ENCODE measurements around the gene AADACL4. TPM values are rescaled to one million over a fixed set of nuclear protein-coding genes. Genes with fewer than 3 reads are reported as not detected.

Gene AADACL4
- total RNA-seq, 1 donor from 2014 or later = not detected

GRCh38 chr1:12595757-12596006 lies 48.2 kb upstream of the AADACL4 start:
- TF ChIP-seq, protein P1, sequence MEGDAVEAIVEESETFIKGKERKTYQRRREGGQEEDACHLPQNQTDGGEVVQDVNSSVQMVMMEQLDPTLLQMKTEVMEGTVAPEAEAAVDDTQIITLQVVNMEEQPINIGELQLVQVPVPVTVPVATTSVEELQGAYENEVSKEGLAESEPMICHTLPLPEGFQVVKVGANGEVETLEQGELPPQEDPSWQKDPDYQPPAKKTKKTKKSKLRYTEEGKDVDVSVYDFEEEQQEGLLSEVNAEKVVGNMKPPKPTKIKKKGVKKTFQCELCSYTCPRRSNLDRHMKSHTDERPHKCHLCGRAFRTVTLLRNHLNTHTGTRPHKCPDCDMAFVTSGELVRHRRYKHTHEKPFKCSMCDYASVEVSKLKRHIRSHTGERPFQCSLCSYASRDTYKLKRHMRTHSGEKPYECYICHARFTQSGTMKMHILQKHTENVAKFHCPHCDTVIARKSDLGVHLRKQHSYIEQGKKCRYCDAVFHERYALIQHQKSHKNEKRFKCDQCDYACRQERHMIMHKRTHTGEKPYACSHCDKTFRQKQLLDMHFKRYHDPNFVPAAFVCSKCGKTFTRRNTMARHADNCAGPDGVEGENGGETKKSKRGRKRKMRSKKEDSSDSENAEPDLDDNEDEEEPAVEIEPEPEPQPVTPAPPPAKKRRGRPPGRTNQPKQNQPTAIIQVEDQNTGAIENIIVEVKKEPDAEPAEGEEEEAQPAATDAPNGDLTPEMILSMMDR (IDR thresholded peaks at IDR 0.05; ENCODE audit: insufficient read depth, low read depth, low read length) = no peak
- no peak for TF ChIP-seq EZH2 (IDR thresholded peaks at IDR 0.05; ENCODE audit: insufficient read depth, low read length)
- no peaks in the 10 kb centered on the region for H4K20me1 ChIP-seq (ENCODE audit: insufficient read depth, low read length)
- peak overlapping the region; percentile 83 for H3K4me2 ChIP-seq (ENCODE audit: low read length)
- peak overlapping the region; percentile 38 for H3K4me3 ChIP-seq (ENCODE audit: insufficient read depth, low read depth, low read length)
- Mint-ChIP-seq H3K4me1 (ENCODE audit: low read depth, unreplicated experiment) (no peaks in the 10 kb centered on the region), H3K27ac (ENCODE audit: unreplicated experiment) (no peak overlapping the region), H3K4me3 (ENCODE audit: unreplicated experiment) (no peak overlapping the region), H3K9me3 (ENCODE audit: unreplicated experiment) (peaks cover 7% of the 10 kb centered on the region), H3K27me3 (ENCODE audit: low read depth, unreplicated experiment) (peaks cover 67% of the 10 kb centered on the region), H3K36me3 (ENCODE audit: low read depth, unreplicated experiment) (peaks cover 2% of the 10 kb centered on the region)
- peaks cover 37% of the 10 kb centered on the region for H3K4me1 ChIP-seq (ENCODE audit: insufficient read depth, low read length)
- DNase-seq (ENCODE audit: low read depth) = no peak
- H3K27me3 ChIP-seq (ENCODE audit: insufficient read depth, low read length) = no peaks in the 10 kb centered on the region
- peak overlapping the region; percentile 65 for H3K27ac ChIP-seq (ENCODE audit: low read depth, low read length)
- H3K79me2 ChIP-seq (ENCODE audit: insufficient read depth, low read length) = peaks cover 56% of the 10 kb centered on the region
- no peaks in the 10 kb centered on the region for H3K9me3 ChIP-seq (ENCODE audit: insufficient read depth, low read depth, low read length)
- H3K9ac ChIP-seq (ENCODE audit: low read length) = peak overlapping the region; percentile 82
- H2AFZ ChIP-seq (ENCODE audit: low read depth, low read length) = no peak overlapping the region
- peaks cover 2% of the 10 kb centered on the region for H3K36me3 ChIP-seq (ENCODE audit: insufficient read depth, low read length)
- FAIRE-seq = no peak

- FAIRE-seq = no peak
- Mint-ChIP-seq H3K4me1 (ENCODE audit: low read depth, unreplicated experiment) (no peaks in the 10 kb centered on the region), H3K9me3 (ENCODE audit: unreplicated experiment) (peaks cover 7% of the 10 kb centered on the region)
Measured at GRCh38 chr1:12596007-12596821, 47.7 kb upstream of the AADACL4 start.

More at GRCh38 chr1:12596007-12596821, 47.7 kb upstream of the AADACL4 start:
- TF ChIP-seq EZH2 (IDR thresholded peaks at IDR 0.05; ENCODE audit: insufficient read depth, low read length) = no peak
- TF ChIP-seq, protein P1 (IDR thresholded peaks at IDR 0.05; ENCODE audit: insufficient read depth, low read depth, low read length) = no peak
- no peak overlapping the region for H3K4me3 Mint-ChIP-seq (ENCODE audit: unreplicated experiment)
- Histone ChIP-seq H4K20me1 (ENCODE audit: insufficient read depth, low read length) (peaks cover 3% of the 10 kb centered on the region), H3K36me3 (ENCODE audit: insufficient read depth, low read length) (peaks cover 2% of the 10 kb centered on the region), H3K4me3 (ENCODE audit: insufficient read depth, low read depth, low read length) (peak overlapping the region; percentile 38), H2AFZ (ENCODE audit: low read depth, low read length) (no peak overlapping the region), H3K27me3 (ENCODE audit: insufficient read depth, low read length) (no peaks in the 10 kb centered on the region), H3K4me1 (ENCODE audit: insufficient read depth, low read length) (peaks cover 41% of the 10 kb centered on the region), H3K9ac (ENCODE audit: low read length) (peak overlapping the region; percentile 82), H3K27ac (ENCODE audit: low read depth, low read length) (peak overlapping the region; percentile 94), H3K4me2 (ENCODE audit: low read length) (peak overlapping the region; percentile 83), H3K79me2 (ENCODE audit: insufficient read depth, low read length) (peaks cover 55% of the 10 kb centered on the region), H3K9me3 (ENCODE audit: insufficient read depth, low read depth, low read length) (no peaks in the 10 kb centered on the region)
- H3K27me3 Mint-ChIP-seq (ENCODE audit: low read depth, unreplicated experiment) = peaks cover 70% of the 10 kb centered on the region
- H3K27ac Mint-ChIP-seq (ENCODE audit: unreplicated experiment) = peak overlapping the region; percentile 69
- no peaks in the 10 kb centered on the region for H3K36me3 Mint-ChIP-seq (ENCODE audit: low read depth, unreplicated experiment)
- DNase-seq (ENCODE audit: low read depth) = peak; percentile 99
